Neural crest cell (in vitro differentiated cells): Measurements from ENCODE around the gene FMN1. TPM values are rescaled to one million over a fixed set of nuclear protein-coding genes. Genes with fewer than 3 reads are reported as not detected.
A peak's percentile ranks its signal among the peaks of the same experiment; 100 is the strongest.

Experiments
- DNase-seq: peaks from one replicate; pipeline ENCODE4 v3.0.0; 2021; ENCODE audit warnings: low read depth, mixed read lengths, low spot score
- H3K27ac Mint-ChIP-seq: one replicate; pipeline ENCODE4 v1.8.0; 2021; ENCODE audit warnings: mild to moderate bottlenecking, mixed read lengths; ENCODE audit not compliant: unreplicated experiment
- H3K27me3 Mint-ChIP-seq: 2 replicates; pipeline ENCODE4 v1.8.0; 2021; ENCODE audit warnings: low read depth, mild to moderate bottlenecking, mixed read lengths
- H3K36me3 Mint-ChIP-seq: 2 replicates; pipeline ENCODE4 v1.8.0; 2021; ENCODE audit warnings: low read depth, mild to moderate bottlenecking, mixed read lengths
- H3K4me1 Mint-ChIP-seq: 2 replicates; pipeline ENCODE4 v1.8.0; 2021; ENCODE audit warnings: mixed read lengths
- H3K4me3 Mint-ChIP-seq: one replicate; pipeline ENCODE4 v1.8.0; 2021; ENCODE audit warnings: mild to moderate bottlenecking, mixed read lengths
- H3K9me3 Mint-ChIP-seq: 2 replicates; pipeline ENCODE4 v1.8.0; 2021; ENCODE audit warnings: mixed read lengths
- total RNA-seq: library from RNA; stranded (reverse); gene quantifications from 2 replicates; pipeline ENCODE4 v1.2.1, GENCODE V29; 2021
- TF ChIP-seq, protein P1 (sequence below): fragments of 200-600 bp; sonication (generic); conservative IDR thresholded peaks from 2 replicates; pipeline ENCODE4 v1.5.0; 2021; ENCODE audit warnings: antibody characterized with exemption, mild to moderate bottlenecking

FMN1 gene
- total RNA-seq, 1 donor from 2014 or later = 0.70 TPM

DNA sequence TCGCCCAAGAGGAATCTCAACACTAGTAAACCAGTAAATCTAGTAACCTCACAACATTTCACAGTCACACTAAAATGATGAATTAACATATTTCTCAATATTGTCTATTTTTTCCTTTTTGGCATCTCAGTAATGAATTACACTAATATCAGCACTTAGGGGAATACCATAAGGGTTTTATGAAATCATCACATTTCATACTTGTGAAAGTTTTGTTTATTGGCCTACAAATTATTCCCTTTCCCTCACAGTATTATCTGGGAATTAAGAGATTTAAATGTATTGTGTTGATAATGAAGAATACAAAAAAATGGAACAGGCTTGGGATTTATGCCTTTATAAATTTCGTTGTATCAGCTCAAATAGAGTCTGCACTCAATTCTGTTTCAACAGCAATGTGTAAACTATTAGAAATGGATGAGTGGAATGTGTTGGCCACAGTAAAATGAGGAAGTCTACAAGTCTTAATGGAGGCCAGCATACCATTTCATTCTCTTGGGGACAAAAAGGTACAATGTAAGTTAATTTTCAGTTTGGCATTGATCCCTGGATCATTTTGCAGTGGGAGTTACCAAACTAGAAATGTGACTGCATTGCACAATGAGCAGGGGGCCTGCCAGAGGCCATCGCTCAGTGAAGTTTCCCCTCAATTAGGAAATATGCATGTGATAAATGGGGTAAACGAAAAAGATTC is 195.4 kb downstream of the FMN1 start:
- no peaks in the 10 kb centered on the region for H3K4me1 Mint-ChIP-seq
- H3K36me3 Mint-ChIP-seq = no peaks in the 10 kb centered on the region
- H3K27me3 Mint-ChIP-seq = no peaks in the 10 kb centered on the region
- no peak overlapping the region for H3K27ac Mint-ChIP-seq
- no peak for DNase-seq
- TF ChIP-seq, protein P1, sequence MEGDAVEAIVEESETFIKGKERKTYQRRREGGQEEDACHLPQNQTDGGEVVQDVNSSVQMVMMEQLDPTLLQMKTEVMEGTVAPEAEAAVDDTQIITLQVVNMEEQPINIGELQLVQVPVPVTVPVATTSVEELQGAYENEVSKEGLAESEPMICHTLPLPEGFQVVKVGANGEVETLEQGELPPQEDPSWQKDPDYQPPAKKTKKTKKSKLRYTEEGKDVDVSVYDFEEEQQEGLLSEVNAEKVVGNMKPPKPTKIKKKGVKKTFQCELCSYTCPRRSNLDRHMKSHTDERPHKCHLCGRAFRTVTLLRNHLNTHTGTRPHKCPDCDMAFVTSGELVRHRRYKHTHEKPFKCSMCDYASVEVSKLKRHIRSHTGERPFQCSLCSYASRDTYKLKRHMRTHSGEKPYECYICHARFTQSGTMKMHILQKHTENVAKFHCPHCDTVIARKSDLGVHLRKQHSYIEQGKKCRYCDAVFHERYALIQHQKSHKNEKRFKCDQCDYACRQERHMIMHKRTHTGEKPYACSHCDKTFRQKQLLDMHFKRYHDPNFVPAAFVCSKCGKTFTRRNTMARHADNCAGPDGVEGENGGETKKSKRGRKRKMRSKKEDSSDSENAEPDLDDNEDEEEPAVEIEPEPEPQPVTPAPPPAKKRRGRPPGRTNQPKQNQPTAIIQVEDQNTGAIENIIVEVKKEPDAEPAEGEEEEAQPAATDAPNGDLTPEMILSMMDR = no peak
- H3K4me3 Mint-ChIP-seq = no peak overlapping the region
- H3K9me3 Mint-ChIP-seq = peaks cover 3% of the 10 kb centered on the region

DNA sequence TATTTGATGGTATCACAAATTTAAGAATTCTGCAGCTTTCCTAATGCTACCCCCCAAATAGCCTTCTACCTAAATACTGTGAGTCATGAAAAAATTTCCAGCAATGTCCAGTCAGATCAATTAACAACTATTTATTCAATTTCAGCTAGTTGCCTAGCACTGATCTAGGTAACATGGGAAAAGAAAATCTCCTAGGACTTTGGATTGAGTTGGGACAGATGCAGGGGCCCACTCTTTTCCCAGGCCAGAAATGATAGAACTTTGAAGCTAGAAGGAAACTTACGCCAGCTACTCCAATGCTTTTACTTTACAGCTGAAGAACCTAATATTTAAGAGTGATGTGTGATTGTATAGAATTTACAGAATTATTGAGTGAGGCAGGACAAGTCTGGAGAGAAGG is 196.3 kb downstream of the FMN1 start:
- TF ChIP-seq, protein P1 = no peak

DNA sequence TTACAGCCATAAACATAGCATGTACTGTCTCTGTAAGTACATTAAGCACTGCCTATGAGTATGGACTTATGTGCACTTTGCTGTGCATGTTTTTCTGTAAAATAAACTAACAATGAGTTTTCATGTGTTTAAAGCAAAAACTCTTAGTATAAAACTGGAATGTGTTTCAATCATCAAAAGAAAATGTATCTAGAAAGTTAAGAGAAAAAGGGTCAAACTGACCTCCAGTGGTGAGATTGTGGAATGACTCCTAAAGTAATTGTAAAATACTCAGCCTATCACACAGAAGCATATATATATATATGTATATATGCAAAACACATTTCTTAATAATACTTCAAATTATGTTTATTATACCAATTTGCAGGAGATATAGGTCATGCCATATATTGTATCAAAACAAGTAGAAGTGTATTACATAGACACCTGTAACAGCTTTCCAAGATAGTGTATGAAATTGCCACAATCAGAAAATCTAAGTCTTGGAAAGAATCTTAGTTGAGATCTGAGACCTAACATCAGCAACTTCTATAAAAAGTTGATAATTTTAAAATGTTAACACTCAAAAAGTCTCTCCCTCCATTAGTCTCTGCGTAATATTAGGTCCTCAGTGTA is 199.6 kb downstream of the FMN1 start:
- DNase-seq = no peak
- Mint-ChIP-seq H3K9me3 (peaks cover 3% of the 10 kb centered on the region), H3K27ac (no peak overlapping the region), H3K4me3 (no peak overlapping the region), H3K27me3 (no peaks in the 10 kb centered on the region), H3K36me3 (no peaks in the 10 kb centered on the region), H3K4me1 (peaks cover 4% of the 10 kb centered on the region)
- TF ChIP-seq, protein P1 = peak; percentile 77

More for the DNA sequence above, 196.3 kb downstream of the FMN1 start:
- H3K4me3 Mint-ChIP-seq = no peak overlapping the region
- no peaks in the 10 kb centered on the region for H3K4me1 Mint-ChIP-seq
- no peak overlapping the region for H3K27ac Mint-ChIP-seq
- peaks cover 3% of the 10 kb centered on the region for H3K9me3 Mint-ChIP-seq
- DNase-seq = no peak
- H3K36me3 Mint-ChIP-seq = no peaks in the 10 kb centered on the region
- no peaks in the 10 kb centered on the region for H3K27me3 Mint-ChIP-seq

DNA sequence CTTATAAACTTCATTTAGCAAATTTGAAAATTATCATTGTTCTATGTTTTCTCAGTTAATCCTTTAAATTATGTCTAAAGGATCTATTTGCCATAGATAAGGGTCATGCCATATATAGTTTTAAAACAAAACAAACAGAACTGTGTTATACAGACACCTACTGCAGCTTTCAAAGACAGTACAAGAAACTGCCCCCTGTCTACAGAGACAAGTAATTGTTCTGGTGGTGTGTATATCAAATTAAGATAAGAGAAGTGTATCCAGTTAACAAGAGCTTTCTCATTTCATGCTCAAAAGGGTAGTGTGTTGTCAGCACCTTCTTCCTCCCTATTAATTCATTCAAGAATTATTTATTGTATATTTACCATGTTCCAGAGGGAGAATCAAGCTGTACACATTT is 201.2 kb downstream of the FMN1 start:
- TF ChIP-seq, protein P1 = peak; percentile 40
- H3K4me3 Mint-ChIP-seq = no peak overlapping the region
- H3K4me1 Mint-ChIP-seq = peaks cover 4% of the 10 kb centered on the region

DNA sequence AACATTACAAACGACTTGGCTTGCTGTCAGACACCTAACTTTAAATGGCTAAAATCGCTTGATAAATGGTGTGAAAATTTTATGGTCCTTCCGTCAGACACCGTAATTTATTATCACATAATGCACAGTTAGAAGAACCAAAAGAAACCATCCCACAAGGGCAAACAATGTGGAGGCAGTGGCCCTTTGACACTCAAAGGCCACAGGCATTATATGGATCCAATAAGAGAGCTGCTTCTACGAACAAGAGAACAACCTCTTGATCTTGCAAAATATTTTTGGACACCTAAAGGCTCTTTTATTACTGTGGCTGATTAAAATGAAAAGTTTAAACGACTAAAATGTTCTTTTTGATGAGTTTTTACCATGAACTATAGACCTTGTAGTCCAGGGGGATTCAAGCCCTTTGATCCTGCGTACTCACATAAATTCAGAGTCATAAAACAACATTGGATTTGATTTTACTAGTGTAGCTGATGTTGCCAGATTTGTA is 202.8 kb downstream of the FMN1 start:
- peaks cover 4% of the 10 kb centered on the region for H3K4me1 Mint-ChIP-seq
- DNase-seq = no peak
- H3K36me3 Mint-ChIP-seq = no peaks in the 10 kb centered on the region
- H3K4me3 Mint-ChIP-seq = no peak overlapping the region
- no peak overlapping the region for H3K27ac Mint-ChIP-seq
- no peaks in the 10 kb centered on the region for H3K9me3 Mint-ChIP-seq
- H3K27me3 Mint-ChIP-seq = no peaks in the 10 kb centered on the region
- TF ChIP-seq, protein P1 = no peak

More for the DNA sequence above, 201.2 kb downstream of the FMN1 start:
- Mint-ChIP-seq H3K27me3 (no peaks in the 10 kb centered on the region), H3K36me3 (no peaks in the 10 kb centered on the region), H3K27ac (no peak overlapping the region), H3K9me3 (no peaks in the 10 kb centered on the region)
- no peak for DNase-seq
